GM21367 (cell line): ENCODE results near the gene HCRTR1.

ENCODE experiments used
- ATAC-seq: cut with Tn5 transposase; IDR thresholded peaks from one replicate; pipeline ENCODE4 v1.9.1; 2021; ENCODE audit not compliant: unreplicated experiment

Gene HCRTR1

DNA sequence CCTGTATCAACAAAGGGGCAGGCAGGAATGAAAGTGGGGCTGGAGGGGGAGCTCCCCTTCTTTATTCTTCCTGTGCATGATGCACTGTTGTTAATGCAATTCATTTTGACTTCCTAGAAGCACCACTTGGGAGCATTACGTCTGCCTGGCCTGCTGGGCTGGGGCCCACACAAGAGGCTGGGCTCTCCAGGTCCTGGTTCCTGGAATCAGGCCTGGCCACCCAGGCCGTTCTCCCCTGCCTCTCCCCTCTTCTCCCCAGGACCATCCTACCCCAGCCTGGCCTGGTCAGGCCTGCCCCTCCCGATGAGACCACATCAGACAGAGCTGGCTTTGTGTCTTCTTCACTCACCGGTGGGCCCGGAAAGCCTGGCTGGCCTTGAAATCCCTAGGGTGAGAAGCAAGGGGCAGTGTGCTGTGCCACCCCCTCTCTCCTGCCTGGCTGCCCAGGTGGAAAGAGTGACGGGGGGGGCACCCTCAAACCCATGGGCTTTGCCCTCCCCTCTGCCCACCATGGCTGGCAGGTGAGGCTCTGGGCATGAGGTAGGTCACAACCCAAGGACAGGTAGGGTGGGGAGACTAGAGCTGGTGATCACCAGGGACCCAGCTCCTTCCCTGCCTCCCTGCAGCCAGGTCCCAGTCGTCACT, 47.9 kb downstream of the HCRTR1 start:
- ATAC-seq, result no peak

- ATAC-seq, result no peak
These were observed 48.9 kb downstream of the HCRTR1 start for GRCh38 chr1:31666263-31666963.

- ATAC-seq, result no peak
These were observed 49.7 kb downstream of the HCRTR1 start for GRCh38 chr1:31667065-31667785.

DNA sequence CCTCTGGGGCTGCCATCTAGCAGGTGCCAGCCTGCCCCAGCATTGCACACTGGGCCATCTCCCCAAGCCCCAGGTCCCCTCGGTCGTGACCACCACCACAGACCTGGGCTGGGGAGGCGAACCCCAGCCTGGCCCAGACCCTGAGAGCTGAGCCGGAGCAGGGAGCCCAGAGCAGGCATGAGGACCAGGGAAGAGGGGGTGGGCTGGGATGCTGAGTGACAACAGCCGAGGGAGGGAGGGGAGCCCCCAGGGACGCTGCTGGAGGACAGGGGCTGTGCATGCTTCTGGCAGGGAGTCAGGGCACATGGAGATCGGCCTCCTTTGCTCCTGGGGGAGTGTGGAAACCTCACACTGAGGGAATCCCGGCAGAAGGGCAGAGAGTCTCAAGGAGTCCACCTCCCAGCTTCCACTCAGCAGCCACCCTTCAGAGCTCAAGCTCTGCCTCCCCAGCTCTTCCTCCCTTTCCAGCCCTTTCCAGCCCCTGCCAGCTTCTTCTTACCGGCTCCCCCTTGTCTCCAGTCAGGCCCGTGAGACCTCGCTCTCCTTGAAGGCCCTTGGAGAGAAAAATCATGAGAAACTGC, 50.9 kb downstream of the HCRTR1 start:
- ATAC-seq, result no peak

- no peak for ATAC-seq
These were observed 51.9 kb downstream of the HCRTR1 start for GRCh38 chr1:31669433-31669785.

- ATAC-seq, result no peak
These were observed 52.5 kb downstream of the HCRTR1 start for GRCh38 chr1:31669786-31670592.

DNA sequence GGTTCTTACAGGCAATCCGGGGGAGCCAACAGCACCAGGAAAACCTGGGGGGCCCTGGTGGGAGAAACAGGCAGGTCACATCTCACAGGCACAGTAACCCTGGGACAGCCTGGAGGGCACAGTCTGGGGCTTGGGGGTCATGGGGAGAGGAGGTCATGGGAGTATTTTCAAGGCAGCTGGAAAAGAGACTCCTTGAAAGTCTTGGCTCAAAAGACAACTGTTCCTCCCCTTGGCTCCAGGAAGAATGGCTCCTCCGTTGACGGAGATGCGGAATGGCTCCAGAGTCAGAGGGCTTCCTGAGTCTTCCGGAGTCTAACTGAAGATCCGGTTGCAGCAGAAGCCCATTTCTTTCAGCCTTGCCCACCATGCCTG, 53.1 kb downstream of the HCRTR1 start:
- ATAC-seq, result no peak

DNA sequence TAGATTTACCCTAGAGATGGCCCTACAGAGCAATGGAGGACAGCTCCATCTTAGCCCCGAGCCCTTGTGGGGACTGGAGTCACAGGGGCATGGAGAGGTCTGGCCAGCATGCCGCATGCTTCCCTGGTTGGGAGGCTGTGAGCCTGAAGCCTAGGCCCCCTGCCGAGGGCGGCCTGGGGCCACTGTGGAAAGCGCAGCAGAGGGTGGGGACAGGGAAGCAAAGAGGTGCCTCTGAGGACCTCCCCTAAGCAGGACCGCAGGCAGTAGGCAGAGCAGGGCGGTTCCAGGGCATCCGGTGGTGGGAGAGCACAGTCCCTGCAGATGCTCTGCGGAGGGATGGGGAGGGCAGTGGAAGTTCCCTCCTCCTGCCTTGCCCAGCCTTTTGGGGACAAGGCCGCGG, 53.7 kb downstream of the HCRTR1 start:
- no peak for ATAC-seq

DNA sequence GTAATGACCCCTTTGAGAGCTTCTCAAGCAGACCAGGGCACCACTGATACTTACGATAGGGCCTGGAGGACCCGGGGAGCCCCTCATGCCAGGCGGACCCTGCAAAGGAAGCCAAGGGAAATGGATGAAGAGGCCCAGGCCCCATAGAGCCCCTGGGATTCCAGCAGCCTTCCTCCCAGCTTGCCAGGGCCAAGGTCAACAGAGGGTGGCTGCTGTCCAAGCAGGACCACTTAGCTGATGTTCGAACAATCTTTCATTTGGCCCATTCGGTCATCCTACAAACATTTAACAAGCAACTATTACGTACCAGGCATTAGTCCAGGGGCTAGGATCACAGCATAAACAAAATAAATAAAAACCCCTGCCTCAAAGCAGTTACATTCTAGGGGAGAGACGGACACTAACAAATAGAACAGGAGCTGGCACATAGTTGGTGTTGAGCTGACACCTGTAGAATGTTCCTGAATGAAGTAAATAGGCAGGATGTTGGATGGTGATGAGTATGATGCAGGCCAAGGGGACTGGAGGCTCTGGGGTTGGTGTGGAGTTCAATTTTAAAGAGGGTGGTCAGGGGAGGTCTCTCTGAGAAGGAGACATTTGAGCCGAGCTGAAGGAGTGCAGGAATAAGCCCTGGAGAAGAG, 54.2 kb downstream of the HCRTR1 start:
- no peak for ATAC-seq

GRCh38 chr1:31672986-31673385, 55.5 kb downstream of the HCRTR1 start:
- no peak for ATAC-seq

DNA sequence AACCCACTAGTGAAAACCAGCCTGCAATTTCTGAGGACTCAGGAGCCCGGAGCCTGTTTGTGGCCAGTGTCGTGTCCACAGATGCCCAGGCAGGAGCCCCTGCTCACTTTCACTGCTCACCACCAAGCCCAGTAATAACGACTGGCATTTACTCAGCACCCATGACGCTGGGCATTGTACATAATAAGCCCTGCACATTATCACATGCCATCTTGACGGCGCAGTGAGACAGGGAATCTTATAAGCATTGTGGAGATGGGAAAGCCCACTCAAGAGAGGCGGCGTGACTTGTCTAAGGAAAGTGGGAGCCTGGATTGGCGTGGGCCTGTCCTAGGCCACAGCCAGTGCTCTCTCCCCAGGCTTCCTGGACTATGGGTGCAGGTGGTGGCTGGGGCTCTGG, 55.9 kb downstream of the HCRTR1 start:
- ATAC-seq, result no peak

DNA sequence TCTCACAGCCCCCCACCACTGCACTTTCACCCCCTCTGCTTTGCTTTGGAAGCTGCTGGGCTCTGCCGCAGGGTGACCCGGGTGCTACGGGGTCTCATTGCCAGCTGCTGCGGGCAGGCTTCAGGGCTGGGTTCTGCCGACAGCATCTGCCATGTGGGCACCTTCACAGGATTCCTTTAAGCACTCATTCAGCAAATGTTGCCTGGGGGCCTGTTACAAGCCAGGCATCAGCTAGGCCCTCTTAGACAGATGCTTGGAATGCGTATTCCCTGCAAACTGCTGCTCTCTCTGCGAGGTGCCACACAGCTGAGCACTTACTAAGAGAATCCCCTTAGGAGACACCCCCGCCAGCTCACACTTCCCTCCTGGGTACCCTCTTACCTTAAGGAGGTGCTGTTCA, 57.1 kb downstream of the HCRTR1 start:
- no peak for ATAC-seq

DNA sequence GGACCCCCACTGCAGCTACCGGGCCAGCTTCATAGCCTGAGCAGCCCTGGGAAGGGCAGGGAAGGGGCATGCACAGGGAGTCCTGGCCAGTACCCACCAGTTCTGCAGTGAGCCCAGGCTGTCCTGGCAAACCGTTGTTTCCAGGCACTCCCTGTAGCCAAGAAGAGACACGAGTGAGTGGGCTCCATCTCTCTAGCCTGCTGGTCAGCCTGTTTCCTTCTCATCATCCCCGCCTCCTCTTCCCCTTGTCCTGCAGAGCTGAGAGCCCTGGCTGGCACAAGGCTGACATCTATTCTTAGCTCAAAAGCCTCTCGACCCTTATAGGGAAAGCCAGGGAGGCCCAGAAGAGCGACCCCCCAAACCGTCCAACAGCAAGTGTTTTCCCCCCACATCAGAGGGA, 57.7 kb downstream of the HCRTR1 start:
- ATAC-seq, result no peak

GRCh38 chr1:31675756-31676155, 58.3 kb downstream of the HCRTR1 start:
- ATAC-seq, result no peak
